Right kidney (tissue), 1 donor: ENCODE results near the gene RUNX1.

Source experiments
- DNase-seq: peaks from one replicate; pipeline ENCODE4 v3.0.0-alpha.2; 2016

The RUNX1 gene

GRCh38 chr21:34845521-34846451 is 203.3 kb downstream of the RUNX1 start:
- DNase-seq, result no peak

- DNase-seq, result no peak
These were observed 204.2 kb downstream of the RUNX1 start for GRCh38 chr21:34844924-34845238.

- no peak for DNase-seq
These were observed 204.8 kb downstream of the RUNX1 start for GRCh38 chr21:34844013-34844923.

GRCh38 chr21:34843562-34843961 is 205.5 kb downstream of the RUNX1 start:
- DNase-seq, result no peak

DNA sequence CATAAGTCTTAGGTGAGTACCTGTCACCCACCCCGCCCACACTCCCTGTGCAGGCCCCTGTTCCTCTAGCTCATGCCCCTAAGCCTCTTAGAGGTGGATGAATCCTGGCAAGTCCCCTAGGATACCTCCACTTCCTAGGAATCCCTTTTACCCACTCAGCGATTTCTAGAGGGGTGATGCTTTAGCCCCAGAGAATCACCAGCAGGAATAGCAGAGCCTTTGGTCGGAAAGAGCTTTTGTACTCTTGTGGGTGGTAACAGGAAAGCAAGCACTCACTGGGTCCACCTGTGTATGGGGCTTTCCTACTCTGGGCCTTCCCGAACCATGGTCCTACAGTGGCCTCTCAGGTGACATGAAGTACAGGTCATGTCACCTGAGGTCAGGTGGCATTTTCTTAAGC is 207.9 kb downstream of the RUNX1 start:
- no peak for DNase-seq

GRCh38 chr21:34840693-34841092 is 208.4 kb downstream of the RUNX1 start:
- no peak for DNase-seq

DNA sequence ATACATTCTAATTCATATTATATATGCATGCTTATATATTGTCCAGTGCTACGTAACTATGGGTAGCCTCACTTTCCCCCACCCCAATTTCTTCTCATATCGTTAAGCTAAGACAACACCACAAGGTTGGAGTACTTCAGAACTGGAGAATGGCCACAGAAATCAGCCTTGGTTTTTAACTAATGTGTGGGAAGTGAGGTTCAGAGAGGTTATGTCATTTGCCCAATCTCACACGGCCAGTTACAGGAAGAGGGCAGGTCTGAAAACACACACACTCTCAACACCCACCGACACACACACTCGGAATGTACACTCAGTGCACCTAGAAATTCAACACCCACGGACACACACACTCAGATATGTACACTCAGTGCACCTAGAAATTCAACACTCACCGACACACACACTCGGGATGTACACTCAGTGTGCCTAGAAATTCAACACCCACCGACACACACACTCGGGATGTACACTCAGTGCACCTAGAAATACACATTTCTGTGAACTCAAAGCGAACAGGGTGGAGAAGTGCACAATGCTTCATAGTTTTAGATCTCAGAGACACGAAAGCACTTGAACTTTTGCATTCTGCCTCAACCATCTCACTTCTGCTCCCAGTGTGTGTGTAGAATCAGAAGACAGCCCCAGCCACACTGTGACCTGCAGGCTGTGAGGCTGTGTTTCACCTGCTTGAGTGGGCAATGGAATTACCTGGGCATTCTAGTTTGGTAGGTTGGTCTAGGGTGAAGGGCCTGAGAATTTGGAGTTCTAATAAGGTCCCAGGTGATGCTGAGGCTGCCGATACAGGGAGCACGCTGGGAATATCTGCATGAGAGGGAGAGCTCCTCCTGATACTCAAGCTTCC is 209.9 kb downstream of the RUNX1 start:
- no peak for DNase-seq

- DNase-seq, result no peak
These were observed 212.1 kb downstream of the RUNX1 start for GRCh38 chr21:34836933-34837505.

GRCh38 chr21:34836103-34836932 is 212.8 kb downstream of the RUNX1 start:
- DNase-seq, result no peak

GRCh38 chr21:34835526-34835925 is 213.6 kb downstream of the RUNX1 start:
- DNase-seq, result no peak

GRCh38 chr21:34834852-34835501 is 214.1 kb downstream of the RUNX1 start:
- no peak for DNase-seq

DNA sequence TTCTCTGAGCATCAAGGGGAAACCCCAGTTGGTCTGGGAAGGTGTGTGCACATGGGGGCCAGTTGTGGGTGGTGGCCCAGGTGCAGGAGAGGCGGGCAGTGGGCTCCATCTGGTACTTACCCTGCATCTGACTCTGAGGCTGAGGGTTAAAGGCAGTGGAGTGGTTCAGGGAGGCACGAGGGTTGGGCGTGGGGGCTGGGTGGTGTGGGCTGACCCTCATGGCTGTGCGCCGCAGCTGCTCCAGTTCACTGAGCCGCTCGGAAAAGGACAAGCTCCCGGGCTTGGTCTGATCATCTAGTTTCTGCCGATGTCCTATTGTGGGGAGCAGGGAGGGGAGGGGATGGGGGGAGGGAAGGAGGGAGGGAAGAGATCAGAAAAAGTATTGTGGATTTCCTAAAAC is 214.8 kb downstream of the RUNX1 start:
- no peak for DNase-seq

GRCh38 chr21:34833465-34833864 is 215.6 kb downstream of the RUNX1 start:
- DNase-seq, result no peak

DNA sequence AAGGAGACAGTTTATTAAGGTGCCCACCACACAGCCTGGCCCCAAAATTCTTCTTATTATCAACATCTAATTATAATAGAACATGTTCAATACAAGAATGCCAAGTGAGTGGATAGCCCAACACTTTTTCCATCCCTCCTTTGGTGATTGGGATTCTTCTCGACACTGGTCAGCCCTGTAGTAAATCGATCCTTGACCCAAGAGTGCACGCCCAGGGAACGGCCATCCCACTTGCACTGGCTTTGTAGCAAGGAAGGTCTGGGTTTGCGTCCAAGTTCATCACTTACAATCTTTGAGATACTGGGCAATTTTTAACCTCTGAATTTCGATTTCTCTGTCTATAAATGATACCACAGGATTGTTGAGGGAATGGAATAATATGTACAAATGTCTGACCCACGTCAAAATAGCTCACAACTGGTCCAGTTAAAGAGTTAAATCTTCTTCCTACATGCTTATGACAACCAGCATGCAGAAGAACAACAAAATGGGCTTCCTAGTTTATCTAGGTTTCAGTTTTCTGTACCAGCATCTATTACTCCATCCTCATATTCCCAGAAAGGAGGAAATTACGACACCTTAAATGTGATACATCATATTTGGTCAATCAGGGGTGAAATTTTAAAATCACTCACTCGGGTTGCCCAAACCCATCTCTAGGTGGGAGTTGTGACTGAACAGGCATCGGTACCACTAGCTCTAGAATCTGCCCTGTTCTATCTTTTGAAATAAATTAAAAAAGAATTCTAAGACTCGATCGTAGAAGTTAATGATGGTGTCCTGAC is 218.5 kb downstream of the RUNX1 start:
- no peak for DNase-seq

GRCh38 chr21:34827445-34828235 is 221.5 kb downstream of the RUNX1 start:
- no peak for DNase-seq

GRCh38 chr21:34826836-34827235 is 222.3 kb downstream of the RUNX1 start:
- DNase-seq, result no peak

- DNase-seq, result no peak
These were observed 223.1 kb downstream of the RUNX1 start for GRCh38 chr21:34825948-34826548.

DNA sequence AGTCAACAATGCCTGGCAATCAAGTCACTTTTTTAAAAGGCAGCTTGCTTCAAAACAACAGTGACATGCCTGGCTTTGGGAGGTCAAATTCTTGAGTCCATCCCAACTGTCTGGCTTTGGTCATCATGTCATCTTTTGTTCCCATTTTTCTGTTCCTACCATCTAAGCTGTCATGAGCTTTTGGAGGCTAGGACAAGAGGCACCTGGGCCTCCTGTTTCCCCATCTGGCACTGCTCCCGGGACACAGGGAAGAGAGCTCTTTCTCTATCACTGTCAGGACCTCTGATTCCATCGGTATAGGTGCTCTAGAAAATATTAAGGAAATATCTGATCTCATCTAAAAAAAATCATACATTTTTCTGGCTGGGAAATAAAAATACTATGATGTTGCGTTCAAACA is 224.0 kb downstream of the RUNX1 start:
- no peak for DNase-seq
